ENCODE results near the gene SEPTIN5.

Gene SEPTIN5

DNA sequence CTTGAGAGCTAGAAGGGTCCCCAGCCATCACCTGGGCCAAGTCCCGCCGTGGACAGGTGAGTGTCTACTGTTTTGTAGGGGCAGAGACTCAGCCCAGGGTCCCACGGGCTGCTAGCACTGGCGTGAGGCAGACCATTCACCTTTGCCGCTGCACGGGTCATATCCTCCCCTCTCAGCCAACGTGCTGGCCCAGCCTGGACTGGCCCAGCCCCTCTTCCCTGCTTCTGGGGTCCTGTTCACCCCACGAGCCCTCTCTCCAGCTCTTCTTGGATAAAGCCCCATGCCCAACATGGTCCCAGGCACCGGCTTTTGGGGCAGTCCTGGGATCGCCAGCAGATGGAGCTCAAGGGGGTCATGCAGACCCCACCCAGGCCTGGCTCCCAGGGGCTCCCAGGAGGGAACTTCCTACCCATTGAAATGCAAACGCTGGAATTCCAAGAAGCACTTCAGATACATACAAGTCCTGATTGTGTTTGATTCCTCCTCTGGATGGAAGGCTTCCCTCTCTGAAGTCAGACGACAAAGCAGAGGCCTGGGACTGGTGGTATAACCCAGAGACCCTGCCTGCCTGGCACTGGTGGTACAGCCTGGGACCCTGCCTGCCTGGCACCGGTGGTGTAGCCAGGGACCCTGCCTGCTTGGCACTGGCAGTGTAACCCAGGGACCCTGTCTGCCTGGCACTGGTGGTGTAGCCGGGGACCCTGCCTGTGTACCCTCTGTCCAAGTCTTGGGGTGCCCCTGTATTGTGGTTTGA, 8.9 kb upstream of the SEPTIN5 start:
- DNase-seq (ENCODE audit: low spot score): no peak

DNA sequence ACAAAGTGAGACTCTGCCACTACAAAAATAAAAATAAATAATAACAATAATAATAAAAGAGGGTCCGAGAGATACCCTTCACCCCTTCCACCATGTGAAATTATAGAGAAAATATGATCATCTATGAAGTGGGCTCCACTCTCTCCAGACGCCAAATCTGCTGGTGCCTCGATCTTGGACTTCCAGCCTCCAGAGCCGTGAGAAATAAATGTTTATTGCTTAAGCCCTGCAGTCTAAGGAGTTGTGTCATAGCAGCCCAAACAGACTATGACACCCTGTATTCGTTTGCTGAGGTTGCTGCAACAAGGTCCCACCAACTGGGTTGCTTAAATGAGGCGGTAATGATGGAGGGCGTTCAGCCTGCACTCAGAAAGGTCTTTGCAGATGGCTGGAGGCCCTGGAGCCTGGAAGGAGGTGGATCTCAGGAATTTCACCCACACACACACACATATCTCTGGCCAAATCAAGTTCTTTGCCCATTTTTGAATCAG, 7.6 kb upstream of the SEPTIN5 start:
- no peak for DNase-seq (ENCODE audit: low spot score)

DNA sequence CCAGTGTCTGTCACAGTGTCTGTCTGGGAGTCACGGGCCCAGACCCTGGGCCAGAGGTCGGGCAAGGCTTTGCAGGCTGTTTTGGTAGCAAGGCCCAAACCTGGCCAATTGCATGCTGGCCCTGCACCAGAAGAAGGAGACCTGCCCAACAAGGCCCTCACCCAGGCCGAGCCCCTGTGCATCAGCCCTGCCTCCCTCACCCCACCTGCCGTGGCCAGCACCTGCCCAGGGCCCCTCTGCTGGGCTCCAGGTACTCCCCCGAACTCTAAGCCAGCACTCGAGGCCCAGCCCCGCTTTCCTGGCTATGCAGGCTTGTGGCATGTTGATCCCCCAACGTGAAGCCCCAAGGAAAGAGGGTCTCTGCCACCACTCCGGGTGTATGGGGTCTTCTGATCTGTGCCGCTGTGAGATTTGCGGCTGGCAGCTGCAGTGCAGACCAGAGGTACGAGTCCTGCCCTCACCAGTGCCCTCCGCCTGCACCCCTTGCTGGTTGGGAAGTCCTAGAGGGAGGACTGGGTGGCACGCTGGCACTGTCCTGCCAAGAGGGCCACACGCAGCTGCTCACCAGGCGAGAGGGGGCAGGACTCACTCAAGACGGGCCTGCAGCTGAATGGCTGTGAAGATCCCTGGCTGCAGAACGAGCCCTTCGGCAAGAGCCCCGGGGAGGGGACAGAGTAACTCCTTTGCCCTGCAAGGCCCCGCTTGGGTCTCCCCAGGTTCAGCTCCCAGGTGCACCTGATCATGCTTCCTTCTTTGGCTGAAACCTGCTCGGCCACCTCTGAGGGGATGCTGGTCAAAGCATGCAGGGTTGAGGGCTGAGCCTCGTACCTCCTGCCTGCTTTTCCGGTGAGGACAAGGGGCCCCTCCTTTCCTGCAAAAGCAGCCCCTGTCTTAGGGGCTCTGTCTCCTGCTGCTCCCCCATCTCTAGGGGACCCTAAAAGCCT, 6.7 kb upstream of the SEPTIN5 start:
- DNase-seq (ENCODE audit: low spot score): no peak

DNA sequence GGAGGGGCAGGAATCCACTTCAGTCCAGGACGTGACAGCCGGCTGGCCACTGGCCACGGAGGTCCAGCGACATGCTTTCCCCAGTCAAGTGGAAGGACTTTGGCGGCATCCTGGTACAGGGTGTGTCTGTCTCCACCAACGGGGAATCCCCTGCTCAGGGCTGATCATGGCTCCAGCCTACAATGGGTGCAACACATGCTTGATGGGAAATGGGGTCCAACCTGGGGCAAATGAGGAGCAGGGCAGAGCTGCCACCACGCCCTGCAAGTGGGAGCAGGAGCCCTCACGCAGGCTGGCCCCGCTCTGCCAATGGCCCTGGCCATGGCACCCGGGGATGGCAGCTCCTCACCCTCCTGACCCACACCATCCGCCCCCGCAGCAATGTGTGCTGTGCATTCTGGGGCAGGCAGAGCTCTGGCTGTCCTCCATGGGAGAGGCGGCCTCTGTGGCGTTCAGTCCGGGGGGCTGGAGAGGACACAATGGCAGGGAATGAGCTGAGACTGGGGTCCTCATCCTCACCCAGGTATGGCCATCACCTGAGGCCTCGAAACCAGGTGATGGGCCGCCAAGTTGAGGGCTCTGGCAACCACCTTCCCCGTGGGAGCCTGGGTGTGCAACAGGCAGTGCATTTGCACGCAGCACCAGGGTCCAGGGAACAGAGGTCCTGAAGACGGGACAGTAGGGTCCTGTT, 5.8 kb upstream of the SEPTIN5 start:
- DNase-seq (ENCODE audit: low spot score): no peak

DNA sequence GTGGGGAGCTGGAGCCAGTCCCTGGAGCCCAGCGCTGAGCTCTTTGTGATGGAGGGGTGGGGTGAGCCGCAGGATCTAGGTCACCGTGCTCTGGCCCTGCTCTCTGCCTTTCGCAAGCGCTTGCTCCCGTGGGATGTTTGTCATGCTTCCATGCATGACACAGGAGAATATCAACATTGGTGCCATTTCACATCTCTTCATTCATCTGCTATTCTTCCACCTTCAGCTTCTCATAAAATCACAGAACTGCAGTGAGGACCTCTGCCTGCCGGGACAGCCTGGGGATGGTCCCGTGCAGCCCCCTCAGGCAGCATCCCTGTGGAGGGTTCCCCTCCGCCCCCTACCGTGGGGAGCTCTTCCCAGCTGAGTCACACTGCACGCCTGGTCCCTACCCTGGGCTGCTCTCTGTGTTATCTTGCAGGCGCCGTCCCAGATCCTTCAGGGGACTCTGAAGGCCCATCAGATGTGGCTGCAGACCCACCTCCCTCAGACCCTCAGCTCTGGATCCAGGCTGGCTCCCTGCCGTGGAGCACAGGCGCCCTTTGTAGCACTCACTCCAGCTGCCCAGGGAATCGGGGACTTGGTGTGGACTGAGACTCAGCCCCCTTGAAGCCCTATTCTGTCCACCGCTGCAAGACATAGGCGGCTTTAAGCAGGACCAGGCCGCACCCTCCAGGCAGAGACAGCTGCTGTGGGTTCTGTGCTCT, 5.1 kb upstream of the SEPTIN5 start:
- no peak for DNase-seq (ENCODE audit: low spot score)

DNA sequence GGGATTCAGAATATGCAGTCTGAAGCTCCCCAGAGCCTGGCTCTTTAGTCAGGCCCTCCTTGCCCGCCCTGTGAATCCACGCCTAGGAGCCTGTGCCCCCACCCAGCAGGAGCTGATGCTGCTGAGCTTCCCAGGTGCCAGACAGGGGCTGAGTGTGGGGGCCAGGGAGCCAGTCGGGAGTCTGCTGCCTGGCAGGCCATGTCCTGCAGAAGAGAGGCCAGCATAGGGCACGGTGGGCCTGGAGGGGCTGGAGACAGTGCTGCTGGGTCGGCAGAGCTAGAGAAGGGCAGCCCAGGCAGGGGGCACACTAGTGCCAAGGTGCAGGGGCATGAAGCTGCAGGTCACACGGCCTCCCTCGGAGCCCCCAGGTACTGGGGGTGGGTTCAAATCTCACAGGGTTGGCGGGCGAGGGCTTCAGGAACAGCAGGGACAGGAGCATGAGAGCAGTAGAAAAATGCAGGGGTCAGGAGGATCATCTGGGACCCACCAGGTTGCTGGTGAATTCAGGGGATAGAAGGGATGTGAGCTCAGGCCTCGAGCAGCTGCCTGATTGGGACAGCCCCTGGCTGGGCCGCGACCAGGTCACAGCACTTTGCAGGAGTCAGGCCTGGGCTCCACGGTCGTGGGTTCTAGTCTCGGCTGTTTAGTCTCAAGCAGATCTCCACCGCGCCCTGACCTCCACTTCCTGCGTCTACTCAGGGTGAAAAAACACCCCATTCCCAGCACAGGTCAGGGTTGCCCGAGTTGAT, 4.1 kb upstream of the SEPTIN5 start:
- no peak for DNase-seq (ENCODE audit: low spot score)

DNA sequence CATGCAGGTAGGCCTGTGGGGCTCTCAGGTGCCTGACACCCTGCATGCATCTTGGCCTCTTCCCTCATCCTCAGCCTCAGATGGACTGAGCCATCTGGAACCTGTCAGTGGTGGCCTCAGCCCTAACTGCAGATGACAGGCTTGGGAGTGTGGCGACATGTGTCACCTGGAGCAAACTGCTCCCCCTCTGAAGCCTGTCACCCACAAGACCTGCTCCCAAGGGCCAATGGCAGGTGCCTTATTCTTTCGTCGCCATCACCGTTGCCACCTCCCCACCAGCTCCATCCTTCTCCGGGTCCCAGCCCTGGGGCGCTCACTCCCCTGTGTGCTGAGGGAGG, 3.6 kb upstream of the SEPTIN5 start:
- no peak for DNase-seq (ENCODE audit: low spot score)

DNA sequence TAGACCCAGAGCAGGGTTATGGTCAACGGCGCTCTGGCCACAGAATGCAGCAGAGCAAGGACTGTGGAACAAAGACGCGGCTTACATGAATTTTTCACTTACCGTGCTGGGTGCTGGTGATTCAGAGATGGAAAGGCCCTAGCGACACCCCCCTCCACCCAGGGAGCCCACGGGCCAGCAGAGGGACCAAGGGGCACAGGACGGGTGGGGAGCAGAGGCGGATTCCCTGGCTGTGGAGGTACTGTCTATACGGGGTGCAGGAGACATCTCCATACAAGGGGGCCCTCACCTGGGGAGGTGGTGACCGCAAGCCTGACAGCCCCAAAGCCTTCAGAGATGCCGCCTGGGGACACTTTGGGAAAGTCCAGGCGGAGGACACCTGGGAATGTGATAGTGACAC, 1.1 kb upstream of the SEPTIN5 start:
- DNase-seq (ENCODE audit: low spot score): no peak

DNA sequence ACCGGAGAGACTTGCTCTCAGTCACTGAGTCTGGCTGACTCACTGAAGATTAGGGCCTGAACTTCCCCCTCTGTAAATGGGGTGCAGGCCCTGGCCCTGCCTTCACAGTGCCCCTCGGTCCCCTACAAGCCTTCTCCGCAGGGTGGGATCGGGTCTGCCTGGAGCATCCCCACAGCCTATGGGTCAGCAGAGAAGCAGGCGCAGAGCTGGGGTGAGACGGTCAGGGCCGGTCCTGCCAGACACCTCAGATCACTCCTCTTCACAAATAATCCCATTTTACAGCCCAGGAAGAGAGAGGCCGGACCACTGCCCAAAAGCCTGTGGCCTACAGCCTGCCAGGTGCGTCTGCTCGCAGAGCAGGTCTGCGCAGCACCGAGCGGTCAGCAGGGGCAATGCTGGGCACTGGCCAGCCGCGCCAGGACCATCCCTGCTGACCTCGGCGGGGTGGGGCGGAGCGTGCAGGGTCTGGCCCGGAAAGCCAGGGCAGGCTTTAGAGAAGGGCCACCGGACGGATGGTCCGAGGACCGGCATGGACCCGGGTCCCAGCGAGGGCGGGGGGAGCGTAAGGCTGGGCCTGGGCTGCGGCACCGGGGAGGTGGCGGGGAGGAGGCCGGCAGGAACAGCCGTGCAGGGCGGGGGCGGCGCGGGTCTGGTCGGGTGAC, 522 bp upstream of the SEPTIN5 start:
- DNase-seq (ENCODE audit: low spot score): no peak

DNA sequence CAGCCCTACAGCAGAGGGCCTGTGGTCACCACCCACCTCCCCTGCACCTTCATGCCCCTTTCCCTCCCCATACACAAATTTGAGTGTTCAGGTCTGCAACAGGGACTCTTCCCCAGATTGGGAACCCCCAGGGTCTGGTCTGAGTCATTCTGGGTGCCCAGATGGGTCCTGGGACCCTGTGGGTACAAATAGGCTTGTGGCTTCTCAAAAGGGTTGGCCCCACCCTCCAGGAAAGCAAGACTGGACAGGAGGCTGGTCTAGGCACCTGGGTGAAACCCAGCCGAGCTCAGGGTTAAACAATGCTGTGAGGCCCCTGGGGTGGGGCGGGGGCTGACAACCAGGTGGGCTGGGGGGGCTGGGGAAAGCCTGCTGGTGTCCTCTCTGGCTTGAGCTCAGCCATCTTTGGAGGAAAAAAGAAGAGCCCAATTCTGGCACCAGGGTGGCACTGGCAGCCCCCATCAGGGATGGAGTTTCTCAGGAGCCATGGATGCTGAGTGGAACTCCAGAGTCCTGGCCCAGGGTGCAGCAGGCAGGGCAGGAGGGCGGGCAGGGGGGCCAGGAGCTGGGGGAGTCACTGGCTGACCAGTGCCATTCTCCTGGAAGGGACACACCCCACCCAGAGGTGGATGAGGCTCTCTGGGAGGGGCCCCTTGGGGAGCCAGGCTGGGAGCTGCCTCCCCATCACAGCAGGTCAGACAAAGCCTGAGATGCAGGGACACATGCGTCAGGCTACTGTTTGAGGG, 1.1 kb downstream of the SEPTIN5 start:
- DNase-seq (ENCODE audit: low spot score): no peak

DNA sequence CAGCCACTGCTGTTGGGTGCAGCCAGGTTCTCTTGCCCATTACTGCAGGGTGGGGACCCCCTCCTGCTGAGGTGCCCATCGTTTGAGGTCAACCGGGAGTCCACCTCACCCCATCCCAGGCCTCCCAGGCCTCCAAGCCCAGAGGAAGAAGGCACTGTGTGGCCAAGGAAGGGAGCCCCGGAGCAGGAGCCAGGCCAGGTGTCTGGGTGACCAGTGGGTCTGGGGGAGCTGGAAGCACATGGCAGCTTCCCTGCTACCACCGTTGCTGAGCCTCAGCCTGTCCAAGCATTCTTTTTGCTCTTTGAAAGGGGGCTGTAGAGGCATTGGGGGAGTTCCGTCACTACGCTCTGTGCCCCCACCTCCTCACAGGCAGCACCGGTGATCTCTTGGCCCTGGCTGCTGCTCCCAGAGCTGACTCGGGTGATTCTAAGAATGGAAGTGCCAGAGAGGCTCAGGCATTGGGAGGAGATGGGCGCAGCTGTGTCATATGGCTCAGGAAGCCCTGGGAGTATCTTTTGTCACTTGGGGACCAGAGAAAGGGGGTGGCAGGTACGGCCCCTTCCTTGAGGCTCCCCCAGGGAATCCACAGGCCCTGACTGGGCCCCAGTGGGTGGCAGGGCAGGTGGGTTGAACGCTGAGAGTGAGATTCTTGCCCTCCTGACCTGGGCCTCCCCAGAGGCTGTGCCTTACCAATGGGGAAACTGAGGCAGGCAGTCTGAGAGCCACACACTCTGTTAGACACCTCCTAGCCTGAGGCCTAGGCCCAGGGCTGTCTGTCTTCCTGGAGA, 1.9 kb downstream of the SEPTIN5 start:
- DNase-seq (ENCODE audit: low spot score): no peak

DNA sequence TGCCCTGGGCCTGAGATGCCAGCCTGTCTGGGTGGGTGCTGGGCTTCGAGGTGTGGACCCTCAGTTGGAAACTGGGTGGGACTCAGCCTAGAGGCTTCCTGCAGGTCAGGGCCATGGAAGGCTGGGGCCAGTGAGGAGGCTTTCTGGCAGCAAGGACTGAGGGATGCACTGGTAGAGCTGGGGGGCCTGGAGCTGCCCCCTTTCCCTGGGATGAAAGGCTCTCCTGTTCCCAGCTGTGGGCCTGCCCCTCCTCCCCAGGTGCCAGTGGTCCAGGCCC, 2.5 kb downstream of the SEPTIN5 start:
- no peak for DNase-seq (ENCODE audit: low spot score)

DNA sequence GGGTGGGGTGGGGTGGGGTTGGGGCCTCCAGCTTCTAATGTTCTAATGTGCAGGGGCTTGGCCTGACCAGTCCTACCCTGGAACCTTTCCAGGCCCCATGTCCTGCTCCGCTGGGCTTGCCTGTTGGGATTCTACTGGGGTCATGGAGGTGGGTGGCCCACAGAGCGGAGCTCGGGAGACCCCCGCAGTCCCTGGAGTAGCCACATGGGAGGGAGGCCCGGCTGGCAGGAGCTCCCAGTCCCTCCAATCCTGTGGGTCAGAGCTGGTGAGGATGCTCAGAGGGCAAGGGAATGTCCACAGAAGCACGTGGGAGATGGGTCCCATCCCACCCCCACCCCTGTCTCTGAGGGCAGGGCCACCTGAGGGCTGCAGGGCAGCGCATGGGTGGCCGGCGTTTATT, 2.9 kb downstream of the SEPTIN5 start:
- DNase-seq (ENCODE audit: low spot score): no peak

DNA sequence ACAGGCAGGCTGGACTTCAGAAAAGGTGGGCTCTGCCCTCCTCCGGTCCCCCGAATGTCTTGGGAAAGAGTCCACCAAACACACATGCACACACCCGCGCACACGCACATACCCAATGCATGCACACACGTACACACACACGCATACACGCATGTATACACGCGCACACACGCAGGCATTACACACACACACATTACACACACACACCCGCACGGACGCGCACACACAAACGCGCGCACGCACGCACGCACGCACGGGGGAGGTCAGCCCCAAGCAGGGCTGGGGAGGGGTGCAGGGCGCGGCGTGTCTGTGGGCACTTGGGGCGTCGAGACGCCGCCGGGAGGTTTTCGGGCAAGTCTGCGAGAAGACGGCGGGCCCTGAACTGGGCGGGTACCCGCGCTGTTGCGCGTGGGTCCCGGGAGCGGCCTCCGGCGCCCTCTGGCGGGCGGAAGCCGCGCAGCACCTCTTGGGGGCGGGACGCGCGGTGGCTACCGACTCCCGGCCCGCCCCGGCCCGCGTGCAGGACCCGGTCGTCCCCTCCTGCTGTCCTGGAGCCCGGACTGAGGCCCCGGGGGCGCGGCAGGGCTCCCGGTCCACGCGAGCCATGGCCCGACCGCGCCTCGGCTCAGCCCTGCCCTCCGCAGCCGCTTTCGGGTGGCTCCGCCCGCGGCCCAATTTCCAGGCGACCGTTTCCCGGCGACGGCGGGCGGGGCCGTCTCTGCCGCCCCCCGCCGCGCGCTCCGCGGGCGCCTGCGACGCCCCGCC, 3.6 kb downstream of the SEPTIN5 start:
- peak; percentile 81 for DNase-seq (ENCODE audit: low spot score)

DNA sequence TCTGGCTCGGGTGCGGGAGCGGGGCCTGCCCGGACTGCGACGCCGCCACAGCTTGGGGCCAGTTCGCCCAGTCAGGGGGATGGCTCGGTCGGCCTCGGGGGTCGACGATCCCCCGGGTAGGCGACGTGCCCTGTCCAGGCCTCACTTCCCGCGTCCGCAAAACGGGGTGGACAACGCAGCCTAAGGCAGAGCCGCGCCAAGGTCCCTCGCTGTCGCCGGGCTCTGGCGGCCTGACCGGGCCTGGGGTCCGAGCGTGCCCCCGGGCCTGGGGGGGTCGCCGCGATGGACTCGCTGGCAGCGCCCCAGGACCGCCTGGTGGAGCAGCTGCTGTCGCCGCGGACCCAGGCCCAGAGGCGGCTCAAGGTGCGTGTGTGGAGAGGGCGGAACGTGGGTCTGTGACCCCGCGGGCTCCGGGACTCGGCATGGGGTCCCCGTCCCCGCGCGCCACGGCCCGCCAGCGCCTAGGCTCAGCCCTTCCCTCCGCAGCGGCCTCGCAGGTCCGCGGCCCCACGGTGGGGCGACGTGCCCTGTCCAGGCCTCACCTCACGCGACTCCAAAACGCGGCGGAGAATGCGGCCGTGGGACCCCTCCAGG, 4.2 kb downstream of the SEPTIN5 start:
- DNase-seq (ENCODE audit: low spot score): no peak

DNA sequence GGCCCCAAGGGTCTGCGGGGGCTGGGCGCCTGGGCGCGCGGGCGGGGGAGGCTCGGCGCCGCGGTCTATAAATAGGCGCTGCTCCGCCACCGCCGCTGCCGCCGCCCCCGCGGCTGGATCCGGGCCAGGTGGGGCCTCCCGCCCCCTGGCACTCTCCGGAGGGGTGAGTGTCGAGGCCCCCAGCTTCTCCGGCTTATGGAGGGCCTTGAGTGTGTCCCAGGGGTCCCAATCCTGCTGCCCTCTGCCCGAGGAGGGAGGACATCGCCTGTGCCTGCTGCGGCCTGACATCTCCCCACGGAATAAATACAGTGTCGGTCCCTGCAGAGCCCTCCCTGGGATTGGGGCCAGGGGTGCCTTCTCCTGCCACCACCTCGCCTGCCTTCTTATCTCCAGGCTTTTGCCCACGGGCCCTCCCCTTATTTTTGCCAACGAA, 4.8 kb downstream of the SEPTIN5 start:
- no peak for DNase-seq (ENCODE audit: low spot score)

DNA sequence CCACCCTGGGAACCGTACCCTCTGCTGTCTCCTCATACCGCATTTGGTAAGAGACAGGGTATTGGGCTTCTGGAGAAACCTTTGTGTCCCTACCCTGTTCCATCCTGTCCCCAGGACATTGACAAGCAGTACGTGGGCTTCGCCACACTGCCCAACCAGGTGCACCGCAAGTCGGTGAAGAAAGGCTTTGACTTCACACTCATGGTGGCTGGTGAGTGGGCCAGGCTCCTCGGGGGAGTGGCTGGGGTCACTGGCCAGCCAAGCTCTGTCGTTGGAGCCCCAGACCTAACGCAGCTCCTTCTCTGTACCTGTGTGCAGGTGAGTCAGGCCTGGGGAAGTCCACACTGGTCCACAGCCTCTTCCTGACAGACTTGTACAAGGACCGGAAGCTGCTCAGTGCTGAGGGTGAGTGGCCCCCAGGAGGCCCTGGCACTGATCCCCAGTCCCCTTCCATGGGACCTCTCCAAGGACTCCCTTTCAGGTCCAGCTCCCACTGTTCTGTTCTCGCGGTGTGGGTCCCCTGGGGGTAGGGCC, 5.3 kb downstream of the SEPTIN5 start:
- no peak for DNase-seq (ENCODE audit: low spot score)
